CD4-positive, alpha-beta T cell treated with Interleukin-17A for 4 hours (primary cell): ENCODE measurements around the gene FHL1.
"Not testable (repeated sequence)": the region's sequence is repeated elsewhere in the genome, so short reads cannot be mapped to it uniquely, and the experiment has no call there.

Source experiments
- DNase-seq: peaks from one replicate; pipeline ENCODE4 v3.0.0-alpha.2; 2020; ENCODE audit warnings: mixed read lengths

FHL1 gene

GRCh38 chrX:136147976-136148375 is 643 bp downstream of the FHL1 start:
- DNase-seq, result peak; percentile 12

DNA sequence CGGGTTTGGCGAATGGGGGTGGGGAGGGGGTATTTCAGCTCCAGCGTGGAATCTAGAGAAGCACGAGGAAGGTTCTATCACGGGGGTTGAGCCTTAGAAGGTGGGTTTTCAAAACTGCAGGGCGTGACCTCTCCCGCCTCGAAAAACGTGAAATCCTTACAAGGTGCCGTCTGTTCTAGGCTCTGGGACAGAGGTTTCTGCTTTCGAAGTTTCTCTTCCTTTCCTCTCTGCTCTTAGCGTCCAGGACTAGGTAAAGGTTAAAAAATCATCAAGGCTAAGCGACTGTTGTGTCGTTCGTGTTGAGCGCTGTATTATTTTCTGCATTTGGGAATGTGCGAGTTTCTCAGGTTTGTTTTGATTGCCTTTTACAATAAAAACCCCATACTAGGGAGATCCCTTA is 1.1 kb downstream of the FHL1 start:
- no peak for DNase-seq

DNA sequence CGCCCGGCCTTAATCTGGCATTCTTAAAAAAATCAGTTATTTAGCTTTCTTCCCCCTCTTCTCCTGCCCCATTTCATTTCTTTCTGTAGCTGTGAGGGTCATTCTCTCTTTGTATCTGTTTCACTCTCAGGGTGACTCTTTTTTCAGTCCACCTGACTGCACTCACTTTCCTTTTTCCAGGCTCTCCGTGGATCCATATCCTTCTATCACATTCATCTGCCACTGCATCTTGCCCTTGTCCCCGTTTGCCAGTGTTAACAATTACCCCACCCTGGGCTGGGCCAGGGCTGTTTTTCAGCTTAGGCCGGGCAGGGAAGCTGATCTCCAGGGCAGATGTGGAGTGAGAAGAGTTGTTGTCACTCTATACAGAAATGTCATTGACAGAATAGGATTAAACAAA is 7.7 kb downstream of the FHL1 start:
- no peak for DNase-seq

DNA sequence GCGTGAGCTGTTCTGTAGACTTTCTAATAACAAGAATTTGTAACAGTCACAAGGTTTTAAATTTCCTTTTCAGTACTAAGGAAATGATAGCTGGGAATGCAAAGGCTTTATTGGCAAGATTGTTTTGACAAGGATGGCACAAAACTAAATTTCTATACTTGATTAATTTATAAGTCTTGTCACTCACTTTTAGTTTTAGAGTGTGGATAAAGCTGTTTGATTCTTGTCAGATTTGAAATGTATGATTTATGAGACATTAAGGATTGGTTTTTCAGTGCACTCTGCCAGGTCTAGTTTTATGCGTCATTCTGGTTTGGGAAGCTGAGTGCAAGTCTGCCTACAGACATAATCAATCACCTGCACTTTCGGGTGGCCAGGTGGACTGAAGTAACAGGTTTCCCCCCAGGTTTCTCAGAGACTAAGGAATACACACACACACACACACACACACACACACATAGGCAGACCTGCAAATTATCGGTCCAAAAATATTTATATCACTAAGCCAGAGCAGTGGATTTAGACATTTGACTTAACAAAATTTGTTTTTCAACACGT is 9.3 kb downstream of the FHL1 start:
- no peak for DNase-seq

- DNase-seq, result no peak
Measured at GRCh38 chrX:136157187-136157586, 9.9 kb downstream of the FHL1 start.

DNA sequence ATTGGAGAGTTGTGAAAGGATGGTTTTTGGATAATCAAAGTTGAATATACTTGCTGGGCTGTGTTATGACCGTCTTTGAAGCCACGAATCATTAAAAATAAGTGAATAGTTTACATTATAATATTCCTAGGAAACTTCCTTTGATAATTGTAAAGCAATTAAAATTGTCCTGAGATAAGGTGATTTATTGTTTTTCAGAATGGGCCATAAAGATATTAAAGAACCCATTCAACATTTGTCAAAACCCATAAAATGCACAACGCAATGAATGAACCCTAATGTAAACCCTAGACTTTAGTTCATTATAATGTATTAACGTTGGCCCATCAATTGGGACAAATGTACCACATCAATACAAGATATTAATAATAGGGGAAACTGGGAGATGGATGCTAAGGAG is 11.4 kb downstream of the FHL1 start:
- no peak for DNase-seq

DNA sequence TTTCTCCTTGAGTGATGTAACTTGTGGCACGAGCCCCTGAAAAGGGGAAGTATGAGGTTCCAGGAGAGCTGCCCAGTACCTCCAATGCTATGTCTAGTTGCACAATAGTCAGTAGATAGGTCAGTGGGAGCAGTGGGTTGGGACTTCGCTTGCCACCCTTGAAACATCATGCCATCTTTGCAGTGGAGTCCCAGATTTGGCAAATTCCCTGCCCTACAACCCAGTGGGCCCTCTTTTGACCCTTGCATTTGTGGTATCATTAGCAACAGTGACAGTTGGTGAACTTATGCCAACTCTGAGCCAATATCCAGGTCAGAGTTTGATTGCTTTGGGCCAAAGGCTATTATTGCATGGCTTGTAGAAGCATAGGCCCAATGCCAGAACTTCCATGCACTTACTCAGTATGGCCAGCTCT is 12.3 kb downstream of the FHL1 start:
- no peak for DNase-seq

GRCh38 chrX:136162827-136163570 is 15.7 kb downstream of the FHL1 start:
- peak; percentile 61 for DNase-seq

DNA sequence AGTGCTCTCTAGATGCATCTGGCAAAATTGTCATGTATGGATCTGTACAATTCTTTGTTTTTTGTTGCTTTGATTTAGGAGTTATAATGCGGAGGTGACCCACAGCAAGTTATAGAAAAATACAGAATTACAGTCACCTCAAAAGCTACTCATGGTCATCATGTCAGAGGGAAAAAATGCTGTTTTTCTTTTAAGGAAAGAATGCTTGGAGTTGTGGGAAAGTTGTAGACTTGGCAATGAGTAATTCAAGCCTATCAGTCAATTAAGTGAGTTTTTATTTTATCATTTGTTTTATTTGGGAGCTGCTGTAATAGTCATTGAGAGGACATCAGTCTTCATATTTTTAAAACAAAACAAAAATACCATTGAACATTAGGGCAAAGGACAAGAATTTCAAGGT is 16.4 kb downstream of the FHL1 start:
- DNase-seq, result no peak

DNA sequence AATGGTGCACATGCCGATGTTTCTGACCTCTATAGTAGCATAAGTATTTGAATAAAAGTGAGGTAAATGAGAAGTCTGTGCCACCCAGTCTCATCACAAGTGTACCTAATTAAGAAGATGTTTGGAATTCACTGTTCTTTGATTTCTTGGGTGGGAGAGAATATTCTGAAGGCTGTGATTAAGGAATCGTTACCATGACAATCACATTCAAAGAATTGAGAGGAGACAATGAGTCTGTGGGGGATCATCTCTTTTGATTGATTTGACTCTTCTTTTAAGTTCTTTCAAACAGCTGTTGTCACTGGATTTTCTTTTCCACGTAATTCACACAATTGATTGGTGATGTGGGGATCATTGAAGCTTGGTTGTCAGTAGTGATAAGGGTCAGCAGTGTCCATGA is 18.1 kb downstream of the FHL1 start:
- no peak for DNase-seq

- DNase-seq, result no peak
Measured at GRCh38 chrX:136166221-136166855, 19.0 kb downstream of the FHL1 start.

GRCh38 chrX:136167989-136168388 is 20.7 kb downstream of the FHL1 start:
- DNase-seq, result not testable (repeated sequence)

DNA sequence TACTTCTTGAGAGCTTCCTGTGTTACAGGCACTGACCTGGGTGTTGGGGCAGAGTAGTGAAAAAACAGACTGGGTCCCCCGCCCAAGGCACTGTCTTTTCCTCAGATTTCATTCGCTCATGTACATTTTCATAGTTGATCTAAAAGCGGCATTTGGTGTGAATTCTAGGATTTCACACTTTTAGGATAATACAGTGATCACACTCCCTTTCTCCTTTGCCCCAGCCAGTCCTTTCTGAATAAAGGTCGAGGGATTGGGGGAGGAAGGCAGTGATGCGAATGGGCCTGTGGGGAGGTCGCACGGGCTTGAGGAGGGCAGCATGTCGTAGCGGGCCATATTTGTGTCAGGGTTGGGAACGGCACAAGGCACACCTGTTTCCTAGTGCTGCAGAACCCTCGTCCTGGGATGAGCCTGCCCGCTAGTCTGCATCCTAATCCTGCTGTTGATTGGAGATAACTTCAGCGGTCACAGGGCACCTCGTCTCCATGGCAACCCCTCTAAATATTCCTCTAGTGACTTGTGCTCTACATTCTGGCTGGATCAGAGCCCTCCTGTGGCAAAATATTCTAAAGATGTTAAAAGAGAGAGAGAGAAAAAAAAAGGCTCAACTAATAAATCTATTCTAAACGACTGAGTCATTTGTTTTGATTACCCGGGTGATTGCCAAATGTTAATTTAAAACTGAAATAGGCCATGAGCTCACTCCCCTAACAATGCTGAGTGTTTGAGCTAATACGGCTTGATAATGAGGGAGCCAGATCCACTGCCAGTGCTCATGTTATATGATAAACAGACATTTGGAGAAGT is 21.8 kb downstream of the FHL1 start:
- DNase-seq, result no peak

- DNase-seq, result no peak
Measured at GRCh38 chrX:136170139-136170800, 22.9 kb downstream of the FHL1 start.

DNA sequence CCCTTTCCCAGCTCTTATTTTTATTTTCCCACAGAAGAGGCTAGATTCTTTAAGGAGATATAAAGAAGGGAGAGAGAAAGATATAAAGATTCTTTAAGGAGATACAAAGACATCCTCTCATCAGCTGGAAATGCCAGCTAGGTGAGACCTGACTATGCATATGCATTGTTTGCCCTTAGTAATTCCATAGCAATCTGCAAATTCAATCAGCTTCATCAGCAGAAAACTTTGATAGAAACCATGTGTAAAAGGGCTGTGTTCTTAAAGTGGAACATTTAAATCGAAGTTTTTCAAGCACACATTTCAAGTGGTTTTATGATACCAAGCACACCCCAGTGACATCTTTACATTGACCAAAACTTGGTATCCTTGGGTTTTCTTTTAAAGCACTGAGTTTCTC is 24.1 kb downstream of the FHL1 start:
- DNase-seq, result no peak

GRCh38 chrX:136176399-136176825 is 29.1 kb downstream of the FHL1 start:
- no peak for DNase-seq

DNA sequence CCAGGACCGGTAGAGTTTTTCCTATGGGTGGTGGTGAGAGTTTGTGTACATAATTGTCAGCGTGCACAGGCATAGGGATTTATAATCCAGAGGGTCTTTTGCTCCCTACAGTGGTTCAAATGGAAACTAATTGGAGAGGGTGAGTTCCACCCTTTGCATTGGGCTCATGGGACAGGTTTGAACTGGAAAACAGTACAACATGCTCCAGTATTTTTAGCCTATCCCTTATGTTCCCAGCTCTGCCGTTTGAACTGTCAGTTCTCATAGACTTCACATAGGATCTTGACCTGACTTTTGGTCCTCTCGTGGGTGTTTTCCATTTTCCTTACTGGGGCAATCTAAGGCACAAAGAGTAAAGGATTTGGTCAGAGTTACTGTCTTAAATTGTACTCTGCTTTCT is 31.8 kb downstream of the FHL1 start:
- no peak for DNase-seq

DNA sequence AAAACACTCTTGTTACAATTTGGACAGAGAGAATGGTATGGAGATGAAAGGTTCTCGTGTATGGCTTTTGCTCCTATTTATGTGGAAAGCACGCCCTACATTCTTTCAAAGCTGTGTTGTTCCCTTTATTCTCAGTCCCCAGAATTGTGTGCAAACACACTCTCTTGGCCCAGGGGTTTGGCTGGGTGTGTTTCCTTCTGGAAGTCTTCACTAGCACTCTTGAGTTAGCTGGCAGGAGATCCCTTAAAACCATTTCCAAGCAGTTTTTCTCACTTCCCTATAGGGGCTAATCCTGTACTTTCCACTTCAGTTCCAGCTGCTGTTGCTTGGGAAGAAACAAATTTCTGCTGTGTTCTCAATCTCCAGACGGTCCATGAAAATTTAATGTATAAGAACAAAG is 35.1 kb downstream of the FHL1 start:
- DNase-seq, result no peak

GRCh38 chrX:136183172-136183571 is 35.8 kb downstream of the FHL1 start:
- DNase-seq, result no peak

GRCh38 chrX:136183917-136184316 is 36.6 kb downstream of the FHL1 start:
- DNase-seq, result no peak

GRCh38 chrX:136185401-136186022 is 38.2 kb downstream of the FHL1 start:
- no peak for DNase-seq

GRCh38 chrX:136186023-136186413 is 38.7 kb downstream of the FHL1 start:
- DNase-seq, result no peak

DNA sequence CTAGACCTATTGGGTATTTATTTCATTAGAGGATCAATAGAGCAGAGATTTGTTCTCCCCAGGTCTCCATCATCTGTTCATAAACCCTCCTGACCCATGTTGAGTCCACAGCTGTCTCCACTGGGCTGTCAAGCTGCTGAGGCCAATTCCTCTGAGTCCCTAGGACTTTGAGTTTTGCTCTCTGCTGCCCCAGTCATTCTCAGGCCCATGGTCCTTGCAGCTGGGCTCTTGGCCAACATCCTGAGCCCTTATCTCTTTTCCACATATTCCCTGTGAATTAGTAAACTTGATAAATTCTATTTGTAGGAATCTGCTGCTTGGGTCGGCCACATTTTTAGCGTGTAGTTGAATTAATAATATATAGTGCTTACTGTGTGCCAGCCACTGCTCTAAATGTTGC is 41.9 kb downstream of the FHL1 start:
- no peak for DNase-seq
